ENCODE results near the gene ATRX.
A peak's percentile ranks its signal among the peaks of the same experiment; 100 is the strongest.
"Not testable (repeated sequence)": the region's sequence is repeated elsewhere in the genome, so short reads cannot be mapped to it uniquely, and the experiment has no call there.

ATRX gene

DNA sequence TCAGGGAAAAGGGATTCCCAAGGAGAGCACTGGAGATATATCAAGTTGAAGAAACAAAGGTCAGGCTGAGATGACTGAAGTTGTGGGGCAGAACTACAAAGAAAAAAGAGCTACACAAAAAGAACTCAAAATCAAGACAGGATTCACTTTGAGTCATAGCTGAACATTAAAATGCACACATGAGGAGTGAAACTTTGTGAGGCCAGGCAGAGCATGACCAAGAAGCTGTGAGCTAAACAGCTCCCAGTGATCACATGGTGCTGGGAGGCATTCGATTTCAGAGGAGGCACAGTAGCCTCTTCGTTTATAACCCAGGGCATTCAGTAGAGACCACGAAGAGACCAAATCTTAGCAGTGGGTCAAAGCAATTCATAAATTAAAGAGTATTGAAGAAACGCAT is 145.3 kb downstream of the ATRX start:
- no peak for TF ChIP-seq POLR2AphosphoS5 (IDR thresholded peaks at IDR 0.05; ENCODE audit: low read depth, low read length)
- no peak for TF ChIP-seq PAX5 (IDR thresholded peaks at IDR 0.05; ENCODE audit: insufficient read depth, low read length, severe bottlenecking)
- no peak for TF ChIP-seq SPI1 (IDR thresholded peaks at IDR 0.05; ENCODE audit: low read depth, low read length)
- TF ChIP-seq POLR2A (IDR thresholded peaks at IDR 0.05; ENCODE audit: low read depth, low read length), result no peak
- TF ChIP-seq POU2F2 (IDR thresholded peaks at IDR 0.05; ENCODE audit: low read depth, low read length), result no peak
- TF ChIP-seq TAF1 (IDR thresholded peaks at IDR 0.05; ENCODE audit: low read depth, low read length), result no peak
- DNase-seq (ENCODE audit: insufficient read length, low spot score), result peak; percentile 4
- no peak for FAIRE-seq

- FAIRE-seq (no peak), DNase-seq (ENCODE audit: insufficient read length, low spot score) (no peak)
- TF ChIP-seq SPI1 (IDR thresholded peaks at IDR 0.05; ENCODE audit: low read depth, low read length) (no peak), POLR2A (IDR thresholded peaks at IDR 0.05; ENCODE audit: low read depth, low read length) (no peak), PAX5 (IDR thresholded peaks at IDR 0.05; ENCODE audit: insufficient read depth, low read length, severe bottlenecking) (no peak), TAF1 (IDR thresholded peaks at IDR 0.05; ENCODE audit: low read depth, low read length) (no peak), POLR2AphosphoS5 (IDR thresholded peaks at IDR 0.05; ENCODE audit: low read depth, low read length) (no peak), POU2F2 (IDR thresholded peaks at IDR 0.05; ENCODE audit: low read depth, low read length) (no peak)
These were observed 146.2 kb downstream of the ATRX start for GRCh38 chrX:77639820-77640219.

DNA sequence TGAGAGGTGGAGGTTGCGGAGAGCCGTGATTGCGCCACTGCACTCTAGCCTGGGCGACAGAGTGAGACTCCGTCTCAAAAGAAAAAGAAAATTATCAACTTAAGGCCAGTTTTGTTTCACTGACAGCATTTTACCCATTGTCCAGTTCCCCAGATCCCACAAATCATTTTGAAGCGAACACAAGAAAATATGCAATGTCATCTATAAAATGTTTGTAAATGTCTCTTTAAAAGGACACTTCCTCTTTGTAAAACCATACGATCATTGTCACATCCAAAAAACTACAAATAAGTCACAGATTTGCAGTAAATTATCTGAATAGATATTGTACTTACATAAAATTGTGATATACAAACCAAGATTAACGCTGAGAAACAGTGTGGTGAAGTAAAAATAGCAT is 147.6 kb downstream of the ATRX start:
- DNase-seq (ENCODE audit: insufficient read length, low spot score) (no peak), FAIRE-seq (no peak)
- no peak for TF ChIP-seq POLR2A (IDR thresholded peaks at IDR 0.05; ENCODE audit: low read depth, low read length)
- TF ChIP-seq SPI1 (IDR thresholded peaks at IDR 0.05; ENCODE audit: low read depth, low read length), result no peak
- no peak for TF ChIP-seq PAX5 (IDR thresholded peaks at IDR 0.05; ENCODE audit: insufficient read depth, low read length, severe bottlenecking)
- no peak for TF ChIP-seq POU2F2 (IDR thresholded peaks at IDR 0.05; ENCODE audit: low read depth, low read length)
- TF ChIP-seq TAF1 (IDR thresholded peaks at IDR 0.05; ENCODE audit: low read depth, low read length), result no peak
- no peak for TF ChIP-seq POLR2AphosphoS5 (IDR thresholded peaks at IDR 0.05; ENCODE audit: low read depth, low read length)

DNA sequence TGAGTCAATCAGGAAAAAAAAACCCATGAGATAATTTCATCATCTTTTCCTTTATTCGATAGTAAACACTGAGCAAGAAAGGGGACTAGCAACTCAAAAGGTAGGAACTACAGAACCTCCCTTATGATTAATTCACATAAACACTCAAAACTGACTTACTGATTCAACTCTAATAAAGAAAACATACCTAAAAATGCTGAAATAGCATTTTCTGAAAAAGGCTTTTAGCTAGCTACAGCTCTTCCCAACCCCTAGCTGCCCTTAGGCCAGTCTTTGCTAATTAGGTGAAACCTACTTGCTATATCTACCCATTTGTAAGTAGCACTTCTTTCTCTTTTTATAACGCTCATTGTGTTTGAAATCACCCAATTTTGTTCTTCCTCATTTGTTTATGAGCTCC is 150.6 kb downstream of the ATRX start:
- DNase-seq (ENCODE audit: insufficient read length, low spot score) (no peak), FAIRE-seq (no peak)
- TF ChIP-seq POLR2A (IDR thresholded peaks at IDR 0.05; ENCODE audit: low read depth, low read length), result no peak
- no peak for TF ChIP-seq POLR2AphosphoS5 (IDR thresholded peaks at IDR 0.05; ENCODE audit: low read depth, low read length)
- TF ChIP-seq SPI1 (IDR thresholded peaks at IDR 0.05; ENCODE audit: low read depth, low read length), result no peak
- TF ChIP-seq PAX5 (IDR thresholded peaks at IDR 0.05; ENCODE audit: insufficient read depth, low read length, severe bottlenecking), result no peak
- TF ChIP-seq TAF1 (IDR thresholded peaks at IDR 0.05; ENCODE audit: low read depth, low read length), result no peak
- no peak for TF ChIP-seq POU2F2 (IDR thresholded peaks at IDR 0.05; ENCODE audit: low read depth, low read length)

DNA sequence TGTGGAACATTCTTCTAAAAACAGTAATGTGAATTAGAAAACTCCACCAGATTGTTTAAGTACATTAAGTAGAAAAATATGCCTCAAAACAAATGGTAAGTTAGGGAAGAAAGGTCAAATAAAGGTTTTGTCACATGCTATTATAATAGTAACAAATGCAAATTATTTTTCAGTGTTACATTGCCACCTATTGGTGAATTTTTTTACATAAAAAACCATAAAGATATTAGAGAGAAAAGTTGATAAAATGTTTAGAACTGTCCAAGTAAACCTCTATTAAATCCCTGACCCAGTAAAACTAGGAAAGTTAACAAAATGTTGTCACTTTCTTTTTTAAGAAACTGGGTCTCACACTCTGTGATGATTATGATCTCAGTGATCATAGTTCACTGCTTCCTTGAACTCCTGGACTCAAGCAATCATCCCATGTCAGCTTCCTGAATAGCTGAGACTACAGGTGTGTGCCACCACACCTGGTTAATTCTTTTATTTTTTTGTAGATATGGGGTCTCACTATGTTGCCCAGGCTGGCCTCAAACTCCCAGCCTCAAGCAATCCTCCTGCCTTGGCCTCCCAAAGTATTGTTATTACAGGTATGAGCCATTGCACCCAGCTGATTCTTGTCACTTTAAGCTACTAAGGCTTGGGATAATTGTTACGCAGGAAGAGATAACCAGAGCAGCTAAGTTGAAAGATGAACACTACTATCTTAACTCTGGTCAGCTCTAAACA is 157.6 kb downstream of the ATRX start:
- FAIRE-seq (no peak), DNase-seq (ENCODE audit: insufficient read length, low spot score) (no peak)
- TF ChIP-seq TAF1 (IDR thresholded peaks at IDR 0.05; ENCODE audit: low read depth, low read length) (no peak), POLR2A (IDR thresholded peaks at IDR 0.05; ENCODE audit: low read depth, low read length) (no peak), POLR2AphosphoS5 (IDR thresholded peaks at IDR 0.05; ENCODE audit: low read depth, low read length) (no peak), PAX5 (IDR thresholded peaks at IDR 0.05; ENCODE audit: insufficient read depth, low read length, severe bottlenecking) (no peak), SPI1 (IDR thresholded peaks at IDR 0.05; ENCODE audit: low read depth, low read length) (no peak), POU2F2 (IDR thresholded peaks at IDR 0.05; ENCODE audit: low read depth, low read length) (no peak)

- FAIRE-seq (no peak), DNase-seq (ENCODE audit: insufficient read length, low spot score) (no peak)
- TF ChIP-seq SPI1 (IDR thresholded peaks at IDR 0.05; ENCODE audit: low read depth, low read length) (no peak), TAF1 (IDR thresholded peaks at IDR 0.05; ENCODE audit: low read depth, low read length) (no peak), POU2F2 (IDR thresholded peaks at IDR 0.05; ENCODE audit: low read depth, low read length) (no peak), POLR2AphosphoS5 (IDR thresholded peaks at IDR 0.05; ENCODE audit: low read depth, low read length) (no peak), PAX5 (IDR thresholded peaks at IDR 0.05; ENCODE audit: insufficient read depth, low read length, severe bottlenecking) (no peak), POLR2A (IDR thresholded peaks at IDR 0.05; ENCODE audit: low read depth, low read length) (no peak)
These were observed 163.3 kb downstream of the ATRX start for GRCh38 chrX:77622672-77623071.

DNA sequence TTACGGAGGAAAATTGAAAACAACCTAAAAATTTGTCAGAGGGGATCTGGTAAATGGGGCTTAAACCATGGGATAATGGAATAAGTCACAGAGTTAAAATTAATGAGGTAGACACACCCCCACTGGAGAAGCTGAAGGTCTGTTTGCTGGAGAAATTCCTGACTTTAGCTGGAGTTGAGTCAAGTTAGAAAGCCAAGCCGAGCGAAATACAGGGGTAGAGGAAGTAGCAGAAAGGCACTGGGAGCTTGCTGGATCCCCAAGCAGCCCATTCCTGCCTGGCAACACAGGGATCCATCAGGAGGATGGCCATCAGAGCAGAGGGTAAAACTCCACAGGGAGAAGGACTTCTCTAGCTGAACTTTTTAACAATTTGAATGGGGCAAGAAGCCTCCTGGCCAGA is 163.8 kb downstream of the ATRX start:
- no peak for FAIRE-seq
- TF ChIP-seq PAX5 (IDR thresholded peaks at IDR 0.05; ENCODE audit: insufficient read depth, low read length, severe bottlenecking) (no peak), POU2F2 (IDR thresholded peaks at IDR 0.05; ENCODE audit: low read depth, low read length) (no peak), TAF1 (IDR thresholded peaks at IDR 0.05; ENCODE audit: low read depth, low read length) (no peak), POLR2AphosphoS5 (IDR thresholded peaks at IDR 0.05; ENCODE audit: low read depth, low read length) (no peak), POLR2A (IDR thresholded peaks at IDR 0.05; ENCODE audit: low read depth, low read length) (no peak), SPI1 (IDR thresholded peaks at IDR 0.05; ENCODE audit: low read depth, low read length) (no peak)
- DNase-seq (ENCODE audit: insufficient read length, low spot score), result no peak

DNA sequence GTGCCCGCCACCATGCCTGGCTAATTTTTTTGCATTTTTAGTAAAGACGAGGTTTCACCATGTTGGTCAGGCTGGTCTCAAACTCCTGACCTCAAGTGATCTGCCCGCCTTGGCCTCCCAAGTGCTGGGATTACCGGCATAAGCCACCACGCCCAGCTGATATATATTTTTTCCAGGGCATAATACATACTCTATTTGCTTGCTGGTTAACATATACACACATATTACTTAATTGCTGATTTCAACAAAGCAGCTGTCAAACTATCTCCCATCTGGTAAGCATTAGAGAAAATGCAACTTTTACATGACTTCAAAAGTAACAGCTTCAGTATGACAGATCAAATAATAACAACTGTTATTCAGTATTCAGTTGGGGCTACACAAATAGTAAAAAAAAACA is 164.6 kb downstream of the ATRX start:
- FAIRE-seq, result not testable (repeated sequence)

DNA sequence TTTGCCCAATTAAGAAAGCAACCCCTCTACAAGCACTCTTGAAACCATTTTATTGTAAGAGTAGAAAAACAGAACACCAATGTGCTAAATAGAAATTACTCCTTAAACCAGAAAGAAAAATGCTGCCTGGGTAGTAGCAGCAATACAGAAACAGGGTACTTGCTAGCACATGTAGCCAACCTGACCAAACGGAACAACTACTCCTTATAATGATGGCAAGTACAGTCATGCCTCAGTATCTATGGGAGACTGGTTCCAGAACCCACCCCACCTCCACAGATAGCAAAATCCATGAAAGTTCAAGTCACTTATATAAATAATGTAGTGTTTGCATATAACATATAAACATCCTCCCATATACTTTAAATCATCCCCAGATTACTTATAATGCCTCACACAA is 168.8 kb downstream of the ATRX start:
- DNase-seq (ENCODE audit: insufficient read length, low spot score) (no peak), FAIRE-seq (no peak)
- no peak for TF ChIP-seq PAX5 (IDR thresholded peaks at IDR 0.05; ENCODE audit: insufficient read depth, low read length, severe bottlenecking)
- TF ChIP-seq SPI1 (IDR thresholded peaks at IDR 0.05; ENCODE audit: low read depth, low read length), result no peak
- no peak for TF ChIP-seq POU2F2 (IDR thresholded peaks at IDR 0.05; ENCODE audit: low read depth, low read length)
- TF ChIP-seq POLR2AphosphoS5 (IDR thresholded peaks at IDR 0.05; ENCODE audit: low read depth, low read length), result no peak
- TF ChIP-seq TAF1 (IDR thresholded peaks at IDR 0.05; ENCODE audit: low read depth, low read length), result no peak
- no peak for TF ChIP-seq POLR2A (IDR thresholded peaks at IDR 0.05; ENCODE audit: low read depth, low read length)

More for the DNA sequence above, 164.6 kb downstream of the ATRX start:
- not testable (repeated sequence) for DNase-seq (ENCODE audit: insufficient read length, low spot score)
